ENCODE measurements around the gene MAP2K2.

The MAP2K2 gene

DNA sequence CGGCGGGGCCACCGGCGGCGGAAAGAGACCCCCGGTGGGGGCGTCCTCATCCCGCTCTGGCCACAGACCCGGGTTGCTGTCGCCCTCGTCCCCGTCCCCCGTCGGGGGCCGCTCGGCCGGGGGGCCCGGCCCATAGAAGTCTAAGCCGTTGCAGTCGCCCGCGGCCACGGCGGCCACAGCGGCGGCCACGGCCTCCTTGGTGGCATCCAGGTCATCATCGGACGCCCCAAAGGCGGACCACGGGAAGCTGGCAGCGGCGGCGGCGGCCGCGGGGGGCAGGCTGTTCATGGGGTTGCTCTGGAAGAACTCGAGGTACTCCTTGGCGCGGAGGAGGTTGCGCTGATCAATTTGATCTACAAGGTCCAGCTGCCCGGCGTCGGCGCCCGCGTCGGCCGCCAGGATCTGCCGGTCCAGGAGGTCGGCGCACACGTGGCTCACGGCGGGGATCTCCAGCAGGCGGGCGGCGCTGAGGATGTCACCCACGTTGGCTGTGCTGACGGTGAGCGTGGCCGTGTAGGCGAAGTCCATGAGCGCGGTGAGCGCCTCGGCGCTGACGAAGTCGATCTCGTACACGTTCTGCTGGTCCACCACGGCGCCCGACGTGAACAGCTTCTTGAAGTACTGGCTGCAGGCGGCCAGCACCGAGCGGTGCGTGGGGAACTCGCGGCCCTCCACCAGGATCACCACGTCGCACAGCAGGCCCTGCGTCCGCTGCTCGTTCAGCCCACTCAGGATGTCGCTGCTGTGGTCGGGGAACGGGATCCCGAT, 69.3 kb downstream of the MAP2K2 start:
- H2BK12ac ChIP-seq (ENCODE audit: low read length): no peak overlapping the region
- no CpG with 5 or more reads among the region's 91 CpGs for WGBS, 2 donors (ENCODE audit: extremely low coverage in 2 of 2, insufficient read length in 2 of 2, insufficient replicate concordance in 1 of 2)
- H3K27me3 ChIP-seq (ENCODE audit: control insufficient read depth in 3 of 3, insufficient read depth in 3 of 3, low read depth in 1 of 3, low read length in 3 of 3): no peaks in the 10 kb centered on the region
- H3K9ac ChIP-seq (ENCODE audit: low read depth, low read length, poor library complexity): no peak overlapping the region
- no peak overlapping the region for H2BK15ac ChIP-seq (ENCODE audit: low read length)
- no peak overlapping the region for H2BK120ac ChIP-seq (ENCODE audit: low read depth, low read length)
- no peak for DNase-seq (ENCODE audit: low spot score)
- no peak overlapping the region for H2AK5ac ChIP-seq (ENCODE audit: low read depth, low read length)
- H3K23ac ChIP-seq (ENCODE audit: low read depth, low read length, poor library complexity): peak overlapping the region; percentile 65
- H3K4me1 ChIP-seq (ENCODE audit: control insufficient read depth in 2 of 2, insufficient read depth in 1 of 2, low read depth in 1 of 2, low read length in 2 of 2): peaks cover 4 to 13% of the 10 kb centered on the region in 2 donors
- H3K36me3 ChIP-seq (replicated peaks in 1 of 2; ENCODE audit: control insufficient read depth in 2 of 2, insufficient read depth in 2 of 2, low read length in 2 of 2): peaks cover 28 to 44% of the 10 kb centered on the region in 2 donors
- peaks cover 32% of the 10 kb centered on the region for H3K79me1 ChIP-seq (ENCODE audit: low read depth, low read length)
- peak overlapping the region; percentile 3 for H4K8ac ChIP-seq (ENCODE audit: low read depth, low read length)
- no peak overlapping the region for H3K4ac ChIP-seq (ENCODE audit: low read length)
- no peak overlapping the region for H3K18ac ChIP-seq (ENCODE audit: low read length)
- no peak overlapping the region for H3K4me2 ChIP-seq (ENCODE audit: insufficient read depth, low read length, poor library complexity, severe bottlenecking)
- peaks cover 0 to 7% of the 10 kb centered on the region in 2 donors for H3K9me3 ChIP-seq (replicated peaks in 1 of 2; ENCODE audit: control insufficient read depth in 2 of 2, insufficient read depth in 1 of 2, low read depth in 1 of 2, low read length in 2 of 2)
- no peak overlapping the region for H3K4me3 ChIP-seq (ENCODE audit: low read length in 2 of 2)
- peak overlapping the region; percentile 38 for H3K14ac ChIP-seq (ENCODE audit: low read length)
- peak overlapping the region; percentile 24 for H2BK5ac ChIP-seq (ENCODE audit: low read length)
- H3K27ac ChIP-seq (replicated peaks; ENCODE audit: low read length): no peak overlapping the region
- H2AFZ ChIP-seq (ENCODE audit: low read length): no peak overlapping the region
- H4K91ac ChIP-seq (ENCODE audit: low read depth, low read length, poor library complexity): no peak overlapping the region

DNA sequence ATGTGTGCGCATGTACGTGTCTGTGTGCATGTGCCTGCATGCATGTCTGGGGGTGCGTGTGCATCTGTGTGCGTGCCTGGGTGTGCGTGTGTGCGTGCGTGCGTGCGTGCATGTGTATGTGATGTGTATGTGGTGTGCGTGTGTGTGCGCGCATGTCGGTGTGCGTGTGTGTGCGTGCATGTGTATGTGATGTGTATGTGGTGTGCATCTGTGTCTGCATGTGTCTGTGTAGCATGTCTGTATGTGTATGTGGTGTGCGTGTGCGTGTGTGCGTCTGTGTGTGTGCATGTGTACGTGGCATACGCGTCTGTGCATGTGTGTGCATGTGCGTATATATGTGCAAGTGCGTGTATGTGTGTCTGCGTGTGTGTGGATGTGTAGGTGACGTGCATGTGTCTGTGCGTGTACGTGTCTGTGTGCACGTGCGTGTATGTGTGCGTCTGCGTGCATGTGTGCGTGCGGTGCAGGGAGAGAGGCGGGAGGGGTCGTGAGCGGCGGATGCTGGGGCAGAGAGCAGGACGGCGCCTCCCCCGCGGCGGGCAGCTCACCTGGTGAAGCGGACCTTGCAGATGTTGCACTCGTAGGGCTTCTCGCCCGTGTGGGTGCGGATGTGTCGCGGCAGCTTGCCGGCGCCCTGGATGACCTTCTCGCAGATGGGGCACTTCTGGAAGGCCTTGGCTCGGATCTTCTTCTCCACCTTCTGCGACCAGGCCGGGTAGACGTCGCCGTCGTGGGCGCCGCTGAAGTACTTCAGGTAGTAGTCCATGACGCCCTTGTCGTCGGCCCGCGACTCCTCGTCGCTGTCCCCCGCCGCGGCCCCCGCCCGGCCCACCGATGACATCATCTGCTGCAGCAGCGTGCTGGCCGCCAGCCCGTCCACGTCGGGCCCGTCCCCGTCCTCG, 70.2 kb downstream of the MAP2K2 start:
- no peaks in the 10 kb centered on the region for H3K27me3 ChIP-seq (ENCODE audit: control insufficient read depth in 3 of 3, insufficient read depth in 3 of 3, low read depth in 1 of 3, low read length in 3 of 3)
- H3K18ac ChIP-seq (ENCODE audit: low read length): peak overlapping the region; percentile 38
- no peak overlapping the region for H2AFZ ChIP-seq (ENCODE audit: low read length)
- H3K4me3 ChIP-seq (ENCODE audit: low read length in 2 of 2): peak overlapping the region in 1 of 2 donors; percentile 74
- H3K4me2 ChIP-seq (ENCODE audit: insufficient read depth, low read length, poor library complexity, severe bottlenecking): no peak overlapping the region
- DNase-seq (ENCODE audit: low spot score): no peak
- peak overlapping the region; percentile 15 for H3K23ac ChIP-seq (ENCODE audit: low read depth, low read length, poor library complexity)
- no peak overlapping the region for H4K91ac ChIP-seq (ENCODE audit: low read depth, low read length, poor library complexity)
- H3K14ac ChIP-seq (ENCODE audit: low read length): peak overlapping the region; percentile 84
- H2BK5ac ChIP-seq (ENCODE audit: low read length): no peak overlapping the region
- no peak overlapping the region for H2BK120ac ChIP-seq (ENCODE audit: low read depth, low read length)
- H3K36me3 ChIP-seq (replicated peaks in 1 of 2; ENCODE audit: control insufficient read depth in 2 of 2, insufficient read depth in 2 of 2, low read length in 2 of 2): peaks cover 32 to 48% of the 10 kb centered on the region in 2 donors
- peak overlapping the region; percentile 58 for H2BK12ac ChIP-seq (ENCODE audit: low read length)
- H3K27ac ChIP-seq (replicated peaks; ENCODE audit: low read length): no peak overlapping the region
- peak overlapping the region; percentile 48 for H4K8ac ChIP-seq (ENCODE audit: low read depth, low read length)
- H3K79me1 ChIP-seq (ENCODE audit: low read depth, low read length): peaks cover 32% of the 10 kb centered on the region
- peaks cover 0 to 7% of the 10 kb centered on the region in 2 donors for H3K4me1 ChIP-seq (ENCODE audit: control insufficient read depth in 2 of 2, insufficient read depth in 1 of 2, low read depth in 1 of 2, low read length in 2 of 2)
- no peak overlapping the region for H3K4ac ChIP-seq (ENCODE audit: low read length)
- WGBS, 2 donors (ENCODE audit: extremely low coverage in 2 of 2, insufficient read length in 2 of 2, insufficient replicate concordance in 1 of 2): no CpG with 5 or more reads among the region's 82 CpGs
- no peak overlapping the region for H2BK15ac ChIP-seq (ENCODE audit: low read length)
- H3K9me3 ChIP-seq (replicated peaks in 1 of 2; ENCODE audit: control insufficient read depth in 2 of 2, insufficient read depth in 1 of 2, low read depth in 1 of 2, low read length in 2 of 2): peaks cover 0 to 7% of the 10 kb centered on the region in 2 donors
- H2AK5ac ChIP-seq (ENCODE audit: low read depth, low read length): no peak overlapping the region
- peak overlapping the region; percentile 91 for H3K9ac ChIP-seq (ENCODE audit: low read depth, low read length, poor library complexity)

DNA sequence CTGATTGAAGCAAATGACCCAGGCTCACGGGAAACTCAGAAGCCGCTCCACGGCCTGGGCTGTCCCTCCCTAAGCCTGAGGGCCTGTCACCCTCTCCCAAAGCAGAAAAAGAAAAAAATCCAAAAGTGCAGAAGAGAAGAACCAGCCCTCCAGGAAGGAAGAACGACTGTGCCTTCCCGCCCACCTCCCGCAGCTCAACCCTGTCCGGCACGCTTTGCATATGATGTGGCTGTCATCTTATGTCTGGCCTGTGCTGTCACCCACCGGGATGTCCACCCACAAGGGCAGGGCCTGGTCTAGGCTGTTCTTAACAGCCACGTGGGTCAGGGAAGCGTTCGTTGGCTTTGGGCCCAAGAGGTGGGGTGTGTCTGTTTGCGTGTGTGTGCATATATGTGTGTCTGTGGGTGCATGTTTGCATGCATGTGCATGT, 70.9 kb downstream of the MAP2K2 start:
- Histone ChIP-seq H2BK120ac (ENCODE audit: low read depth, low read length) (no peak overlapping the region), H3K4me1 (ENCODE audit: control insufficient read depth in 2 of 2, insufficient read depth in 1 of 2, low read depth in 1 of 2, low read length in 2 of 2) (peaks cover 0 to 5% of the 10 kb centered on the region in 2 donors), H4K8ac (ENCODE audit: low read depth, low read length) (no peak overlapping the region), H3K27ac (replicated peaks; ENCODE audit: low read length) (no peak overlapping the region), H2AFZ (ENCODE audit: low read length) (no peak overlapping the region), H3K9me3 (replicated peaks in 1 of 2; ENCODE audit: control insufficient read depth in 2 of 2, insufficient read depth in 1 of 2, low read depth in 1 of 2, low read length in 2 of 2) (peaks cover 0 to 7% of the 10 kb centered on the region in 2 donors), H3K27me3 (ENCODE audit: control insufficient read depth in 3 of 3, insufficient read depth in 3 of 3, low read depth in 1 of 3, low read length in 3 of 3) (no peaks in the 10 kb centered on the region), H3K4me2 (ENCODE audit: insufficient read depth, low read length, poor library complexity, severe bottlenecking) (no peak overlapping the region), H3K4me3 (ENCODE audit: low read length in 2 of 2) (peak overlapping the region in 1 of 2 donors; percentile 74), H3K36me3 (replicated peaks in 1 of 2; ENCODE audit: control insufficient read depth in 2 of 2, insufficient read depth in 2 of 2, low read length in 2 of 2) (peaks cover 34 to 54% of the 10 kb centered on the region in 2 donors), H3K14ac (ENCODE audit: low read length) (peak overlapping the region; percentile 84), H3K18ac (ENCODE audit: low read length) (no peak overlapping the region), H2AK5ac (ENCODE audit: low read depth, low read length) (no peak overlapping the region), H3K79me1 (ENCODE audit: low read depth, low read length) (peaks cover 32% of the 10 kb centered on the region), H2BK15ac (ENCODE audit: low read length) (no peak overlapping the region), H3K23ac (ENCODE audit: low read depth, low read length, poor library complexity) (peak overlapping the region; percentile 43), H3K4ac (ENCODE audit: low read length) (no peak overlapping the region), H4K91ac (ENCODE audit: low read depth, low read length, poor library complexity) (no peak overlapping the region), H3K9ac (ENCODE audit: low read depth, low read length, poor library complexity) (peak overlapping the region; percentile 91), H2BK5ac (ENCODE audit: low read length) (no peak overlapping the region), H2BK12ac (ENCODE audit: low read length) (no peak overlapping the region)
- DNase-seq (ENCODE audit: low spot score): no peak
- no CpG with 5 or more reads among the region's 13 CpGs for WGBS, 2 donors (ENCODE audit: extremely low coverage in 2 of 2, insufficient read length in 2 of 2, insufficient replicate concordance in 1 of 2)

All from neuronal stem cell (in vitro differentiated cells).